Subcutaneous adipose tissue (tissue), 4 donors: ENCODE measurements around the gene THADA. TPM values are rescaled to one million over a fixed set of nuclear protein-coding genes. Genes with fewer than 3 reads are reported as not detected.

Source experiments
- CTCF ChIP-seq: fragments of 450-650 bp; IDR thresholded peaks from one replicate; pipeline ENCODE4 v1.5.1; 2016; ENCODE audit warnings: low read depth, mild to moderate bottlenecking, control low read depth, antibody characterized with exemption, moderate library complexity
- total RNA-seq, 4 donors: library from RNA; depleted of rRNA; stranded (reverse); fragments of >200 nt; gene quantifications; one replicate each; pipeline ENCODE4 v1.1.0, GENCODE V29; 2016

THADA gene
- total RNA-seq, 4 donors from 2014 or later = 31.8 to 71.9 (median 53.8) TPM

- no peak for TF ChIP-seq CTCF
Measured at GRCh38 chr2:43251171-43251731, 344.6 kb downstream of the THADA start.

DNA sequence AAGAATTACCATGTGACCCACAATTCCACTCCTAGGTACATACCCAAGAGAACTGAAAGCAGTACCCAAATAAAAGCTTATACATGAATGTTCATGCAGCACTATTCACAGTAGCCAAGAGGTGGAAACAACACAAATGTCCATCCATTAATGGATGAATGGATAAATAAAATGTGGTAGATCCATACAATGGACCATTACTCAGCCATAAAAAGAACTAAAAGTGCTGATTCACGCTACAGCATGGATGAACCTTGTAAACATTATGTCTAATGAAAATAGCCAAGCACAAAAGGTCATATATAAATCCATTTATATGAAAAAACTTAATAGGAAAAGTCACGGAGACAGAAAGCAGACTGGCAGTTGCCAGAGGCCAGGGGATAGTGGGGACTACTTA lies 345.8 kb downstream of the THADA start:
- TF ChIP-seq CTCF = no peak

GRCh38 chr2:43248621-43249020 lies 347.2 kb downstream of the THADA start:
- no peak for TF ChIP-seq CTCF

DNA sequence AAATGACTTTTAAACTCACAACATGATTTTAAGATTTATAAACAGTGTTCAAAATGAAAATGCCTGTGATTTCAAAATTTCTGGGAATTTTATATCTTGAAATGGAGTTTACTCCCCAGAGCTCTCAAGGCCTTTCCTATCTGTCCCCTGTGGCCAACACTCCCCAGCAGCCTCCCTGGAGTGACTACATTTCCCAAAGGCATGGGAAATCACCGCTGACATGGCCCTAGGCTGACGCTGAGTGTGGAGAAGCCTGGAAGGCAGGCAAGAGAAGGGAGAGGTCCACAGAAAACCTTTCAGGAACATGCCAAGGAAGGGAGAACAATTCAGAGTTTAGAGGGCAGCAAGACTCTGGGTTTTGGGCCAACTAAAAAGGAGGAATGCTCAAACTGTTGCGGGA lies 349.2 kb downstream of the THADA start:
- no peak for TF ChIP-seq CTCF

- TF ChIP-seq CTCF = no peak
Measured at GRCh38 chr2:43241558-43241957, 354.3 kb downstream of the THADA start.

DNA sequence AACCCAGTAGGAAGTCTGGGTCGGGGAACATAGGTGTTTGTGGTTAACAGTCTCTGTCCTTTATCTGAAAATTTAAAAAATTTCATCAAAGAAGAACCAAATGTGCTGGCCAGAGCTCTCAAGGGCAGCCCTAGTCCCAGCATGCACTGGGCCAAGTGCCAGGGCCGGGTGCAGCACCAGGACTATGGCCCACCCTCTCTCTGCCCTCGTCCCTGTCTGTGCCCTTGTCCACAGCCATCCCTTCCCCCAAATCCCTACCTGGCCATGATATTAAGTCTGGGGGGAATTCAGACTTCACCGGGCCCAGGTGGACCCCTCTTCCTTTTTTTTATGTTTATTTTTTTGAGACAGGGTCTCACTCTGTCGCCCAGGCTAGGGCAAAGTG lies 355.1 kb downstream of the THADA start:
- TF ChIP-seq CTCF = no peak

GRCh38 chr2:43239981-43240765 lies 355.7 kb downstream of the THADA start:
- TF ChIP-seq CTCF = no peak
